Uterus (tissue), 4 donors: Measurements from ENCODE around the gene MGRN1. TPM values are rescaled to one million over a fixed set of nuclear protein-coding genes. Genes with fewer than 3 reads are reported as not detected.
A peak's percentile ranks its signal among the peaks of the same experiment; 100 is the strongest.

ENCODE experiments used
- DNase-seq, 2 donors: peaks; one replicate each; pipeline ENCODE4 v3.0.0-alpha.2; 2019 to 2020
- H3K27ac ChIP-seq, 2 donors: fragments of 200-600 bp; sonication (generic); 1 replicate in 1 of 2; 2 replicates in 1 of 2; pipeline ENCODE4 v1.5.1; 2016 to 2018
- H3K27me3 ChIP-seq, 2 donors: fragments of 200-600 bp; sonication (generic); one replicate each; pipeline ENCODE4 v1.5.1; 2018 to 2019; ENCODE audit warnings: control low read depth in 1 of 2
- H3K36me3 ChIP-seq, 2 donors: fragments of 200-600 bp; sonication (generic); one replicate each; pipeline ENCODE4 v1.5.1; 2019; ENCODE audit warnings: control low read depth in 1 of 2
- H3K4me1 ChIP-seq, 2 donors: fragments of 200-600 bp; sonication (generic); one replicate each; pipeline ENCODE4 v1.5.1; 2018 to 2019; ENCODE audit warnings: control low read depth in 1 of 2
- H3K4me3 ChIP-seq, 2 donors: fragments of 200-600 bp; sonication (generic); 1 replicate in 1 of 2; 2 replicates in 1 of 2; pipeline ENCODE4 v1.5.1; 2018 to 2019; ENCODE audit warnings: mild to moderate bottlenecking in 1 of 2
- H3K9me3 ChIP-seq, 2 donors: fragments of 200-600 bp; sonication (generic); one replicate each; pipeline ENCODE4 v1.5.1; 2019; ENCODE audit warnings: control low read depth in 1 of 2
- CTCF ChIP-seq, 4 experiments: fragments of 200-600 bp in 2 of 4; fragments of 450-650 bp in 2 of 4; sonication (generic) in 2 of 4; IDR thresholded peaks; one replicate each; pipeline ENCODE4 v1.5.1; 2016 to 2019; ENCODE audit warnings: antibody characterized with exemption in 4 of 4, mild to moderate bottlenecking in 2 of 4, moderate library complexity in 1 of 4
- POLR2A ChIP-seq, 2 donors: fragments of 450-650 bp; IDR thresholded peaks; one replicate each; pipeline ENCODE4 v1.6.1; 2016; ENCODE audit warnings: antibody characterized with exemption in 2 of 2, mild to moderate bottlenecking in 1 of 2, moderate library complexity in 1 of 2
- intact Hi-C: fragments of 100-400 bp; cut with DNase I; formaldehyde crosslinking; loops from one replicate; pipeline ENCODE4 v1.15.1; 2023; ENCODE audit warnings: low total_unique reads
- total RNA-seq, 4 donors: library from RNA; depleted of rRNA in 3 of 4; stranded (reverse); fragments of >200 nt in 3 of 4; gene quantifications; one replicate each; pipeline versions ENCODE4 v1.1.0 to v1.2.4, GENCODE V29; 2014 to 2023
- donor health status: DM: yes; HTN: yes; CAD: no.

Gene MGRN1
- total RNA-seq, 4 donors from 2014 or later: 19.0 to 107 (median 68.6) TPM

GRCh38 chr16:4616047-4616811 is 8.4 kb upstream of the MGRN1 start:
- TF ChIP-seq POLR2A (IDR thresholded peaks at IDR 0.05) (peak; percentile 82 to 88), CTCF (IDR thresholded peaks at IDR 0.05) (peak in 3 of 4 experiments; percentile 12 to 53 (median 47))
- H3K9me3 ChIP-seq: no peaks in the 10 kb centered on the region
- H3K27me3 ChIP-seq: no peaks in the 10 kb centered on the region
- H3K27ac ChIP-seq: peak overlapping the region; percentile 96 to 97
- H3K36me3 ChIP-seq: no peaks in the 10 kb centered on the region
- peaks cover 0 to 23% of the 10 kb centered on the region in 2 donors for H3K4me1 ChIP-seq
- DNase-seq: peak; percentile 99 to 100
- H3K4me3 ChIP-seq: peak overlapping the region; percentile 53 to 71
- intact Hi-C loops: no loop called here

GRCh38 chr16:4617880-4618279 is 6.7 kb upstream of the MGRN1 start:
- Histone ChIP-seq H3K27ac (peak overlapping the region in 1 of 2 donors; percentile 97), H3K4me3 (no peak overlapping the region), H3K4me1 (peaks cover 0 to 10% of the 10 kb centered on the region in 2 donors), H3K27me3 (no peaks in the 10 kb centered on the region), H3K36me3 (no peaks in the 10 kb centered on the region), H3K9me3 (no peaks in the 10 kb centered on the region)
- intact Hi-C loops: no loop called here
- DNase-seq: no peak
- no peak for TF ChIP-seq CTCF (IDR thresholded peaks at IDR 0.05)
- no peak for TF ChIP-seq POLR2A (IDR thresholded peaks at IDR 0.05)

- DNase-seq: no peak
- Histone ChIP-seq H3K36me3 (no peaks in the 10 kb centered on the region), H3K27me3 (no peaks in the 10 kb centered on the region), H3K27ac (no peak overlapping the region), H3K9me3 (no peaks in the 10 kb centered on the region), H3K4me3 (no peak overlapping the region), H3K4me1 (peaks cover 0 to under 1% of the 10 kb centered on the region in 2 donors)
- TF ChIP-seq CTCF (IDR thresholded peaks at IDR 0.05) (no peak), POLR2A (IDR thresholded peaks at IDR 0.05) (no peak)
- intact Hi-C loops: no loop called here
These were observed 5.8 kb upstream of the MGRN1 start for GRCh38 chr16:4618645-4619418.

GRCh38 chr16:4623593-4623992 is 1.0 kb upstream of the MGRN1 start:
- no peaks in the 10 kb centered on the region for H3K27me3 ChIP-seq
- H3K4me1 ChIP-seq: no peaks in the 10 kb centered on the region
- no peak for TF ChIP-seq CTCF (IDR thresholded peaks at IDR 0.05)
- TF ChIP-seq POLR2A (IDR thresholded peaks at IDR 0.05): no peak
- no peak overlapping the region for H3K27ac ChIP-seq
- no peak overlapping the region for H3K4me3 ChIP-seq
- no peak for DNase-seq
- no peaks in the 10 kb centered on the region for H3K9me3 ChIP-seq
- intact Hi-C loops: no loop called here
- no peaks in the 10 kb centered on the region for H3K36me3 ChIP-seq
